ENCODE results near the gene PRIMA1. TPM values are rescaled to one million over a fixed set of nuclear protein-coding genes. Genes with fewer than 3 reads are reported as not detected.

The PRIMA1 gene
- total RNA-seq, 2 experiments from 2014 or later: not detected

- Mint-ChIP-seq H3K9me3 (no peaks in the 10 kb centered on the region), H3K4me1 (ENCODE audit: low read depth) (no peaks in the 10 kb centered on the region), H3K27me3 (peaks cover 2% of the 10 kb centered on the region), H3K36me3 (no peaks in the 10 kb centered on the region), H3K4me3 (no peak overlapping the region), H3K27ac (no peak overlapping the region)
- intact Hi-C loops (cut with micrococcal nuclease): no loop called here
- ChIA-PET POLR2A (no interaction called here), CTCF (no interaction called here)
- DNase-seq: no peak
These were observed 41.2 kb downstream of the PRIMA1 start for GRCh38 chr14:93747102-93747501.

DNA sequence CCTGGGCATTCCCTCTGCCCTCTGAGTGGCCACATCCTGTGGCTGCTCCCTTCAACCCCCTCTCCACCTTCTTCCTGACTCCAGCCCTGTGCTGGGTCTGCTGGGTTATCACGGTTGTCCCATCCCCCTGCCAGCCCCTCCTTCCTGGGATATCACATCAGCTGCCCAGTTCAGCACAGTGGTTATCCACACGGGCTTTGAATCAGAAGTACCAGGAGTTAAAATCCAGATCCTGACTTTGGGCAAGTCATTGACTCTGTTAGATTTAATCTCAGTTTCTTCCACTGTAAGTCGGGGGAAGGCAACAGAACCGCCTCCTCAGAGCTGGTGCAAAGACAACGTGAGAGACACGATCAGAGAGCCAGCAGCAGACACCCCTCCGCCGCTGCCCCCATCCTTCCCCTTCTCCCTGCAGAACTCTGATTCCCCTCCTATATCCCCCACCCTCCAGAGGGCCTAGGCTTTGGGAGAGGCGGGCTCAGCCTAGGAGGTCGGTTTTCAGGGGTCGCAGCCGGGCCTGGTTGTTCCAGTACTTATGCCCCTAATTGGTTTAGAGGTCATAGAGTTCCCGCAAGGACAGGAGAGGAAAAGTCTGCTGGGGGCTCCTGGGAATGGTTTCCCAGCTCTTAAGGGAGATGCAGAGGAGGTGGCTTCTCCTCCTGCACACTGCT lies 42.5 kb downstream of the PRIMA1 start:
- DNase-seq: no peak
- intact Hi-C loops (cut with micrococcal nuclease): no loop called here
- H3K27me3 Mint-ChIP-seq: peaks cover 2% of the 10 kb centered on the region
- no peaks in the 10 kb centered on the region for H3K36me3 Mint-ChIP-seq
- H3K4me1 Mint-ChIP-seq (ENCODE audit: low read depth): no peaks in the 10 kb centered on the region
- ChIA-PET POLR2A (no interaction called here), CTCF (no interaction called here)
- H3K27ac Mint-ChIP-seq: no peak overlapping the region
- H3K4me3 Mint-ChIP-seq: no peak overlapping the region
- H3K9me3 Mint-ChIP-seq: no peaks in the 10 kb centered on the region

DNA sequence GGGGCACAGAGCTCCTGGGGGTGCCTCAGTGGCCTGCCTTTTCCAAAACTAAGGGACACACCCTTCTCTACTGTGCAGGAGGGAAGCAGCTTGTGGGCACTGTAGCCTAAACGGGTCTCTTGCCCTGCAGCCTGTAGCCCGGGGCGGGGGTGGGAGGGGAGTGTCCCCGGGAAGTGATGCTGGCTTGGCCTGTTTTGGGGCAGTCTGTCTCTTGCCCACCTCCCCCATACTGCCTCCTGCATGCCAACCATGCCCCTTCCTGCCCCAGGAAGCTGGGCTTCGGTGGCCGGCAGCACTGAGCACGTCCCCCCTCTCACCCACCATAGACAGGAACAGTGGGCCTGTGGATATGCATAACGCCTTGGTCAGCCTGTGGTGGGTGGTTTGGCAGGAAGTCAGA lies 43.4 kb downstream of the PRIMA1 start:
- Mint-ChIP-seq H3K4me1 (ENCODE audit: low read depth) (no peaks in the 10 kb centered on the region), H3K27me3 (peaks cover 2% of the 10 kb centered on the region), H3K36me3 (no peaks in the 10 kb centered on the region), H3K9me3 (no peaks in the 10 kb centered on the region), H3K27ac (no peak overlapping the region), H3K4me3 (no peak overlapping the region)
- no peak for DNase-seq
- intact Hi-C loops (cut with micrococcal nuclease): no loop called here
- ChIA-PET POLR2A (no interaction called here), CTCF (no interaction called here)

DNA sequence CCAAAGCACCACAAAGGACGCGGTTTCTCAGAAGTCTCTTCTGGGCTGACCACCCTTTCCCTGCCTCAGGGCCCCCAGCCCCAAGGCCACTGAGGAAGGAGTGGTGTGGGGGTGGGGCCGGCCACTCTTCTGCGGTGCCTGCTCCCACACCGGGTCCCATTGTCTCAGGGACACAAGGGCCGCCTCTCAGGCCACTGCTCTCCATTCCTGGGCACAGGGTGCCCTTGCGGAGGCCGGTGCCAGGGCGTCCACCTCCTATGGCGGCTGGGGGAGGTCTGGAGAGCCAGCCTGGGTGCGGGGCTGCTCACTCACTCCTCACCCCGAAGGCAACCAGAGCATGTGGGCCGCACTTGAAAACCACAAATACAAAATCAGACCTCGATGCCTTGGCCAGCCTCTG lies 44.1 kb downstream of the PRIMA1 start:
- intact Hi-C loops (cut with micrococcal nuclease): no loop called here
- CTCF ChIA-PET: no interaction called here
- Mint-ChIP-seq H3K27me3 (peaks cover 2% of the 10 kb centered on the region), H3K27ac (no peak overlapping the region), H3K4me3 (no peak overlapping the region), H3K9me3 (no peaks in the 10 kb centered on the region), H3K4me1 (ENCODE audit: low read depth) (no peaks in the 10 kb centered on the region), H3K36me3 (no peaks in the 10 kb centered on the region)
- no peak for DNase-seq
- POLR2A ChIA-PET: no interaction called here

DNA sequence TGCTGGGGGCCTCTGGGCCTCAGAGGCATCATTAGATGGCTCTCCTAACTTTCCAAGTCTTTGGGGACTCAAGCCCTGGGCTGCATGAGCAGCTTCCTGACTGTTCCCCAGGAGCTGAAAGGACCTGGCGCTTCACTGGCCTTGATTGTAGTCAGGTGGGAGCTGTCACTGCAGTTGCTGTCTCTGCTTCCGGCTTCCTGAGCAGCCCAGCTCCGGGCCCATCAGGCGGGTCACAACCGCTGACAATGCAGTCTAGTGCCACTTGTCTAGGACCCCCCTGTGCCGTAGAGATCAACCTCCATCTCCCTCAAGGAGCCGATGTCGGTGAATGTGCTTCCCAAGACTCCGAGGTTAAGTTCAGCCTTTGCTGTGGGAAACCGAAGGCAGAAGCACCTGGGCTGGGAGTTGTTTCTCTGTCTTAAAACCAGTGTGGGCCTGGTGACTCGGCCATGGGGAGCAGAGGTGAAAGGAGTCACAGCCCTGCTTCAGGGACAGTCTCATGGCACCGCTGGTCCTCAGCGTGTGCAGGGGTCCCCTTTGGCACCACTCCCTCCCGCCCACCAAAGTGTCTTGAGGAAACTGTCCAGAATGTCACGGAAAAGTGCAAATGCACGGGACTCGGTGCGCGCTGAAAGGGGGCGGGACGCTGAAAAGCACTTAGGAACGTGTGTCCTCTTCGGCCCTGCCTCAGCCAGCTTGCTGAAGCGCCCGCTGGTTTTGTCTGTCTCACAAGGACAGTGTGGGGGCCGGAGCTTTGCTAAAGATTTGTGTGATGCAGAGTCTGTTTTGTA lies 44.8 kb downstream of the PRIMA1 start:
- H3K27ac Mint-ChIP-seq: no peak overlapping the region
- CTCF ChIA-PET: no interaction called here
- H3K4me1 Mint-ChIP-seq (ENCODE audit: low read depth): no peaks in the 10 kb centered on the region
- H3K9me3 Mint-ChIP-seq: no peaks in the 10 kb centered on the region
- no peaks in the 10 kb centered on the region for H3K36me3 Mint-ChIP-seq
- peaks cover 2% of the 10 kb centered on the region for H3K27me3 Mint-ChIP-seq
- no peak overlapping the region for H3K4me3 Mint-ChIP-seq
- DNase-seq: no peak
- POLR2A ChIA-PET: no interaction called here
- intact Hi-C loops (cut with micrococcal nuclease): no loop called here

GRCh38 chr14:93742761-93743160 lies 45.5 kb downstream of the PRIMA1 start:
- no peaks in the 10 kb centered on the region for H3K9me3 Mint-ChIP-seq
- POLR2A ChIA-PET: interaction anchor here (0.6 kb wide), 1 partner anchor 49 kb away, joined by 3 read pairs; no protein-coding TSS in a partner anchor
- H3K4me1 Mint-ChIP-seq (ENCODE audit: low read depth): no peaks in the 10 kb centered on the region
- H3K27me3 Mint-ChIP-seq: peaks cover 7% of the 10 kb centered on the region
- no peak overlapping the region for H3K4me3 Mint-ChIP-seq
- intact Hi-C loops (cut with micrococcal nuclease): no loop called here
- CTCF ChIA-PET: no interaction called here
- no peak overlapping the region for H3K27ac Mint-ChIP-seq
- no peaks in the 10 kb centered on the region for H3K36me3 Mint-ChIP-seq
- DNase-seq: no peak

GRCh38 chr14:93741556-93742230 lies 46.6 kb downstream of the PRIMA1 start:
- Mint-ChIP-seq H3K9me3 (no peaks in the 10 kb centered on the region), H3K4me1 (ENCODE audit: low read depth) (no peaks in the 10 kb centered on the region), H3K4me3 (no peak overlapping the region), H3K36me3 (no peaks in the 10 kb centered on the region), H3K27ac (no peak overlapping the region), H3K27me3 (peaks cover 9% of the 10 kb centered on the region)
- CTCF ChIA-PET: no interaction called here
- POLR2A ChIA-PET: no interaction called here
- intact Hi-C loops (cut with micrococcal nuclease): no loop called here
- no peak for DNase-seq

- Mint-ChIP-seq H3K4me3 (no peak overlapping the region), H3K27ac (no peak overlapping the region), H3K4me1 (ENCODE audit: low read depth) (no peaks in the 10 kb centered on the region), H3K9me3 (no peaks in the 10 kb centered on the region), H3K36me3 (no peaks in the 10 kb centered on the region), H3K27me3 (peaks cover 7% of the 10 kb centered on the region)
- POLR2A ChIA-PET: no interaction called here
- no peak for DNase-seq
- intact Hi-C loops (cut with micrococcal nuclease): no loop called here
- CTCF ChIA-PET: no interaction called here
These were observed 50.7 kb downstream of the PRIMA1 start for GRCh38 chr14:93737634-93738033.

DNA sequence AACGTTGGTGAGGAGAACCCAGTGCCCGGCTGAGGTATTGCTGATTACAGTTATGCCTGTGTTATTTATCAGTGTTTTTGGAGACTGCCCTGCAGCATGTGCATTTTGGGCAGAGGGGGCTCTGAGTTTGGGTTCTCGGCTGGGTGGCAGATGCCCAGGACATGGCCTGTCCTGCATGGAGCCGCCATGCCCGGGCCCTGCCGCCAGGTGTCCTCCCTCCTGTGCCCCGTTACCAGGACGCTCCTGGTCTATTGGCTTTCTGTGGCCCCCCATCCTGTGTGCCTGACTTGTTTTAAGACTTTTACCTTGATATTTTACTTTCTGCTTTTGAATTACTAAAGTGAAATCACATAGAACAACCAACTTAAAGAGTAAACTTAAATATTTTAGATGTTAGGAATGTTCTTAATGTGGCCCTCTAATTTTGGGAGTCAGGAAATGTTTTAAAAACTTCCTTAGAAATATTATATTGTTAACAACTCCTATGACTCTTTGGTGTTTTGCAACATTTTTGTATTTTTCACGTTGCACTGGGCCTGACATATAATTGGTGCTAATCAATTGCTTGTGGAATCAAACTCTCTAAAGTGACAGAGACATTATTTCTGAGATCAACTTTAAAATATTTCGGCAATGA lies 51.8 kb downstream of the PRIMA1 start:
- peak; percentile 19 for DNase-seq
- no peaks in the 10 kb centered on the region for H3K36me3 Mint-ChIP-seq
- no peaks in the 10 kb centered on the region for H3K9me3 Mint-ChIP-seq
- intact Hi-C loops (cut with micrococcal nuclease): no loop called here
- ChIA-PET CTCF (no interaction called here), POLR2A (no interaction called here)
- no peak overlapping the region for H3K4me3 Mint-ChIP-seq
- H3K27me3 Mint-ChIP-seq: peaks cover 7% of the 10 kb centered on the region
- no peaks in the 10 kb centered on the region for H3K4me1 Mint-ChIP-seq (ENCODE audit: low read depth)
- H3K27ac Mint-ChIP-seq: no peak overlapping the region

DNA sequence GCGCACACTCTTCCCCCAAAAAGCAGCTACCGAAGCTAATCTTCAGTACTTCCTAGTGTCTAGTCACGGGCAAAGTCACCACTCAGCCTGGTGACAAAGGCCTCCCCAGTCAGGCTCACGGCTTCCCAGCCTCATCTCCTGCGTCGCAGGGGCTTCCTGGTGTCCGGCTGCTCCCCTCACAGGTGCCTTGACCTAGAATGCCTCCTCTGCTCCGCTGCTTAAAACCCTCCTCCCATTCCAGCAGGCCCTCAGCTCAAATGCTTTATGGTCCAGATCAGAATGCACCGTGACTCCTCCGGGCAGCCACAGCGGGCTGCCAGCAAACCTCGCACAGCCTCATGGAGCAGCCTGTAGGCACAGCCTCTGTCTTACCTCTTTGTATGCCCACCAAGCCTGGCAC lies 53.1 kb downstream of the PRIMA1 start:
- intact Hi-C loops (cut with micrococcal nuclease): no loop called here
- no peaks in the 10 kb centered on the region for H3K9me3 Mint-ChIP-seq
- no peak overlapping the region for H3K4me3 Mint-ChIP-seq
- H3K27ac Mint-ChIP-seq: no peak overlapping the region
- no peaks in the 10 kb centered on the region for H3K36me3 Mint-ChIP-seq
- CTCF ChIA-PET: interaction anchor here (1.0 kb wide), 1 partner anchor 33 kb away, joined by 3 read pairs; no protein-coding TSS in a partner anchor
- no peak for DNase-seq
- H3K27me3 Mint-ChIP-seq: peaks cover 7% of the 10 kb centered on the region
- POLR2A ChIA-PET: no interaction called here
- no peaks in the 10 kb centered on the region for H3K4me1 Mint-ChIP-seq (ENCODE audit: low read depth)

DNA sequence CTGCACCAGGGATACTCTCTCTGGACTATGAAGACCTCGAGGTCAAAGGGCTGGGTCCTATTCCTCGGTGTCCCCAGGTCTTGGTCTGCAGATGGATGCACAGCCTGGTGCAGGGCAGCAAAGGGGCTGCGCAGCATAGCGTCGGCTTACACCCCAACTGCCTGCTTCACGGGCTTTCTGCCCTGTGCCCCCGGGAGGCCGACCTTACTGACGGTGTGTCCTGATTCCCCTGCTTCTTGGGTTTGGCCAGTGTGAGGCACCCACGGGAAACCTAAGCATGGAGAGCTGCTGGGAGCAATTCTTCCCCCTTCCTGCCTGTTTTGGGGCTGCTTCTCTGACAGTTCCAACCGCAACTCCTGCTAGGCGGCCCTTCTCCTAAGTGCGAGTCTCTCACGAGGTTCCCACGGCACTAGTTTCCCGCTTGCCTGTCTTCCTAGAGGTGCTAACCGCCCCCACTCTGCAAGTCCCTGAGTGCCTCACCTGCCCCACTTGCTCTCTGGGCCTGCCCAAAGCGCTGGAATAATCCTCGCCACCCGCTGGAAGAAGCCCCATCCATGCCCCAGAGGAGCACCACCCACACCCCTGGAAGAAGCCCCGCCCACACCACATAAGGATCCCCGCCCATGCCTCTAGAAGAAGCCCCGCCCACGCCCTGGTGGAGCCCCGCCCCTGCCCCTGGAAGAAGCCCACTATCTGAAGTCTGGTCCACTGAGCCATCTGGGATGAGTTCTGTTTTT lies 54.0 kb downstream of the PRIMA1 start:
- Mint-ChIP-seq H3K9me3 (no peaks in the 10 kb centered on the region), H3K4me3 (no peak overlapping the region), H3K4me1 (ENCODE audit: low read depth) (no peaks in the 10 kb centered on the region), H3K36me3 (no peaks in the 10 kb centered on the region), H3K27ac (no peak overlapping the region), H3K27me3 (peaks cover 9% of the 10 kb centered on the region)
- DNase-seq: peak; percentile 13
- intact Hi-C loops (cut with micrococcal nuclease): no loop called here
- ChIA-PET POLR2A (no interaction called here), CTCF (interaction anchor here (1.0 kb wide), 1 partner anchor 32 kb away, joined by 3 read pairs; no protein-coding TSS in a partner anchor)

- ChIA-PET CTCF (no interaction called here), POLR2A (no interaction called here)
- Mint-ChIP-seq H3K9me3 (no peaks in the 10 kb centered on the region), H3K4me1 (ENCODE audit: low read depth) (no peaks in the 10 kb centered on the region), H3K27me3 (peaks cover 9% of the 10 kb centered on the region), H3K4me3 (no peak overlapping the region), H3K27ac (no peak overlapping the region), H3K36me3 (no peaks in the 10 kb centered on the region)
- DNase-seq: no peak
- intact Hi-C loops (cut with micrococcal nuclease): no loop called here
These were observed 54.7 kb downstream of the PRIMA1 start for GRCh38 chr14:93733631-93734030.

Measured in activated CD4-positive, alpha-beta memory T cell treated with anti-CD3 and anti-CD28 coated beads for 36 hours (primary cell).